Natural killer cell (primary cell): ENCODE measurements around the gene PTPN9. TPM values are rescaled to one million over a fixed set of nuclear protein-coding genes. Genes with fewer than 3 reads are reported as not detected.
A peak's percentile ranks its signal among the peaks of the same experiment; 100 is the strongest.

Source experiments
- ATAC-seq, 3 donors: fragments of 150-1000 bp in 2 of 3; fragments of 200-7000 bp in 1 of 3; cut with Tn5 transposase; 1 replicate in 1 of 3; 2 replicates in 2 of 3; pipeline ENCODE4 v1.10.0; 2021; ENCODE audit warnings: mild to moderate bottlenecking in 2 of 3, moderate library complexity in 2 of 3
- DNase-seq, 2 donors: peaks; one replicate each; pipeline versions ENCODE4 v3.0.0 to v3.0.0-alpha.2; 2013 to 2021; ENCODE audit warnings: mixed read lengths in 1 of 2
- H3K27ac ChIP-seq: one replicate; pipeline ENCODE4 v1.5.1; 2013; ENCODE audit warnings: mild to moderate bottlenecking, low read length
- H3K27me3 ChIP-seq: one replicate; pipeline ENCODE4 v1.6.1; 2013; ENCODE audit warnings: low read length; ENCODE audit not compliant: control insufficient read depth, insufficient read depth
- H3K36me3 ChIP-seq: one replicate; pipeline ENCODE4 v1.6.1; 2013; ENCODE audit warnings: low read length; ENCODE audit not compliant: control insufficient read depth, insufficient read depth
- H3K4me1 ChIP-seq: one replicate; pipeline ENCODE4 v1.6.1; 2013; ENCODE audit warnings: low read length; ENCODE audit not compliant: control insufficient read depth, insufficient read depth
- H3K4me3 ChIP-seq: one replicate; pipeline ENCODE4 v1.5.1; 2013; ENCODE audit warnings: low read length
- H3K9me3 ChIP-seq: one replicate; pipeline ENCODE4 v1.6.1; 2013; ENCODE audit warnings: low read length; ENCODE audit not compliant: control insufficient read depth, insufficient read depth
- H3K27ac Mint-ChIP-seq, 2 donors: one replicate each; pipeline ENCODE4 v1.8.0; 2022; ENCODE audit warnings: mild to moderate bottlenecking in 2 of 2, mixed read lengths in 2 of 2, moderate library complexity in 1 of 2
- H3K27me3 Mint-ChIP-seq, 2 donors: one replicate each; pipeline ENCODE4 v1.8.0; 2022; ENCODE audit warnings: low read depth in 2 of 2, mixed read lengths in 2 of 2
- H3K36me3 Mint-ChIP-seq: one replicate; pipeline ENCODE4 v1.8.0; 2022; ENCODE audit warnings: mixed read lengths
- H3K4me1 Mint-ChIP-seq, 2 donors: one replicate each; pipeline ENCODE4 v1.8.0; 2022; ENCODE audit warnings: mixed read lengths in 2 of 2
- H3K4me3 Mint-ChIP-seq: one replicate; pipeline ENCODE4 v1.8.0; 2022; ENCODE audit warnings: mild to moderate bottlenecking, moderate library complexity, mixed read lengths
- H3K9me3 Mint-ChIP-seq, 2 donors: one replicate each; pipeline ENCODE4 v1.8.0; 2022; ENCODE audit warnings: mixed read lengths in 2 of 2
- CTCF ChIP-seq: fragments of 200-600 bp; IDR thresholded peaks from one replicate; pipeline ENCODE4 v1.8.0; 2022; ENCODE audit warnings: antibody characterized with exemption
- WGBS: methylation state at CpG from one replicate; pipeline ENCODE4 v1.1.7; 2013; ENCODE audit warnings: missing lambda C conversion rate; ENCODE audit not compliant: insufficient coverage; 5-methylcytosine and 5-hydroxymethylcytosine counted together
- intact Hi-C: fragments of 100-400 bp; cut with micrococcal nuclease; formaldehyde crosslinking; loops from one replicate; pipeline ENCODE4 v1.14.2; 2022
- total RNA-seq, 4 donors: library from RNA; stranded (reverse); fragments of 120-200 nt in 1 of 4; gene quantifications; one replicate each; pipeline versions ENCODE4 v1.2.3 to v1.2.4, GENCODE V29; 2013 to 2022

Gene PTPN9
- total RNA-seq, 3 donors from 2014 or later (not counting 1 experiment from before 2014, with no cell fraction given): 28.3 to 33.0 (median 28.9) TPM

DNA sequence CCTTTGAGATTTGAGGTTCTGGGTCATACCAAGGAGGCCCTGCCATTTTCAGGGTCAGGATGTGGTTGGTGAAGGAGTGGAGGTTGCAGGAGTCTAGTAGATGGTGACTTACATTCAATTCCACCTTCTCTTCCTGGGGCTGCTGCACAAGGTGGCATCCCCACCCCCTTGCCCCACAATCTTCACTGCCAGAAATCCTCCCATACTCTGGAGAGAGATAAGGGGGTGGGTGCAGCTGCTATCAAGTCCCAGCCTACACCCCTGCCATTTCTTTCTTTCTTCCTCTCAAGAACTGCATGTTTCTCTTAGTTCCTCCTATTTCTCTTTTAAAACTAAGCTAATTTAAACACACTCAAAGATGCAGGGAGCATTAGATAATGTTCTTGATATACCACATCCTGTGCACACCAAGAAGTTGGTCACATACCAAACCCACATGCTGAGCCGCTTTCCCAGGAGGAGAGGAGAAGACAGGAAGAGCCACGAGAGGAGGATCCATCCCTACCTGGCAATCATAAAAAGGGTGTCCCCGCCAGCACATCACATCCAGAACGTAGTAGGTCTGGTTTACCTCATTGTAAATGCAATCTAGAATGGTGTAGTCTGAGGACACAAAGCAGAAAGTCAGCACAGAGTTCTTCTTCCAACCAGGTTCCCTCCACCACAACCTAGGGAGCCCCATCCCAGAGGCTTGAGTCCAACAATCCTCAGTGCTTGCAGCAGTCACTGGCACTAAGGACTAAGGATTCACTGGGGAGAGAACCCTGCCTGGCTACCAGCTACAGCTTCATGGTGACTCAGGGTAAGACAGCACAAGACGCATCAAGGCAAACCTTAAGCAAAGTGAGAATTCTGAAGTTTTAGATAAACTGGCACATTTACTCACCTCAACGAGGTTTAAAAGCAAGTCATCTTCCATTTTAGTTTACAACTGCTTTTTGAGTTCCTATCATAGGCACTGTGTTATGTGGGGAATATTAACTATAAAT lies 27.9 kb upstream of the PTPN9 start:
- peak overlapping the region; percentile 86 to 90 for H3K27ac Mint-ChIP-seq
- whole genome bisulfite sequencing: 12% methylated on average over 5 of the region's 6 CpGs
- H3K27me3 ChIP-seq: no peaks in the 10 kb centered on the region
- no peaks in the 10 kb centered on the region for H3K27me3 Mint-ChIP-seq
- DNase-seq (peak in 1 of 2 donors; percentile 54), ATAC-seq (peak; percentile 68 to 74 (median 69))
- peaks cover 39% of the 10 kb centered on the region for H3K4me1 ChIP-seq
- no peak for TF ChIP-seq CTCF
- H3K36me3 ChIP-seq: peaks cover 20% of the 10 kb centered on the region
- H3K9me3 ChIP-seq: no peaks in the 10 kb centered on the region
- H3K4me1 Mint-ChIP-seq: peaks cover 41 to 44% of the 10 kb centered on the region in 2 donors
- intact Hi-C loops: no loop called here
- H3K27ac ChIP-seq: peak overlapping the region; percentile 72
- peak overlapping the region; percentile 79 for H3K4me3 Mint-ChIP-seq
- peaks cover under 1% of the 10 kb centered on the region for H3K36me3 Mint-ChIP-seq
- no peaks in the 10 kb centered on the region for H3K9me3 Mint-ChIP-seq
- no peak overlapping the region for H3K4me3 ChIP-seq

DNA sequence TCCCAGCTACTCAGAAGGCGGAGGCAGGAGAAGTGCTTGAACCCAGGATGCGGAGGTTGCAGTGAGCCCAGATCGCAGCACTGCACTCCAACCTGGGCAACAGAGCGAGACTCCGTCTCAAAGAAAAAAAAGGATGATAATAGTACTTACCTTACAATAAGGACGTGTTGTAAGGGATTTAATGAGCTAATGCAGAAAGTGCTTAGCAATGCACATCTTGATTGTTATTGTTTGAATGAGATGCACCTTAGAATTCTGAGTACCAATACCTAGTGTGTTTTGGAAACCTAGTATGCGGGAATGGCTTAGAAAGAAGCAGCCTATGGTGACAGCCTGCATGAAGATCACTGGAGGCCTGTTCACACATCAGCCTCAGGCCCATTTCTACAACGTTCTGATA lies 26.9 kb upstream of the PTPN9 start:
- Histone ChIP-seq H3K9me3 (no peaks in the 10 kb centered on the region), H3K36me3 (peaks cover 21% of the 10 kb centered on the region), H3K4me3 (no peak overlapping the region), H3K4me1 (peaks cover 39% of the 10 kb centered on the region), H3K27me3 (no peaks in the 10 kb centered on the region), H3K27ac (peak overlapping the region; percentile 72)
- no peak for TF ChIP-seq CTCF
- 85% methylated on average over 8 of the region's 8 CpGs for WGBS
- no peaks in the 10 kb centered on the region for H3K27me3 Mint-ChIP-seq
- DNase-seq (no peak), ATAC-seq (no peak)
- intact Hi-C loops: no loop called here
- no peaks in the 10 kb centered on the region for H3K36me3 Mint-ChIP-seq
- peak overlapping the region; percentile 86 to 90 for H3K27ac Mint-ChIP-seq
- peak overlapping the region; percentile 79 for H3K4me3 Mint-ChIP-seq
- peaks cover 41 to 44% of the 10 kb centered on the region in 2 donors for H3K4me1 Mint-ChIP-seq
- H3K9me3 Mint-ChIP-seq: no peaks in the 10 kb centered on the region

DNA sequence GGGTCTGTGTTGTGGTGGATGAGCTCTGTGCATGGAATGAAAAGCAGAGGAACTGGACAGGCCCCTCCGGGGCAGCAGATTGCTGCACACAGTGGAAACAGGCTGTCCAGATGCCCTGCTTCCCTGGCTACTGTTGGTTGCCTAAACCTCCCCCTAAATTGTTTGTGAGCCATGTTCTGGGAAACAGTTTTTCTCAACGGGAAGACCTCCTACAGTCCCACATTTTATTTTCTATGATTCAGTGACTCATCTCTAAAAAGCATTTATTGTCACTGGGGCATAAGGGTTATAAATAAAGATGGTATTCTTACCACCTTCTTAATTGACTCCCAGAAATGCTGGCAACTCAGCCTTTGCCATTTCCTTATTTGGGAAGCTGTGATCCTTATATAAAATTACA lies 20.3 kb upstream of the PTPN9 start:
- DNase-seq (no peak), ATAC-seq (no peak)
- H3K27me3 ChIP-seq: no peaks in the 10 kb centered on the region
- Mint-ChIP-seq H3K36me3 (peaks cover 5% of the 10 kb centered on the region), H3K4me3 (no peak overlapping the region), H3K4me1 (peaks cover 13 to 21% of the 10 kb centered on the region in 2 donors), H3K9me3 (no peaks in the 10 kb centered on the region), H3K27me3 (no peaks in the 10 kb centered on the region), H3K27ac (no peak overlapping the region)
- no peak overlapping the region for H3K4me3 ChIP-seq
- intact Hi-C loops: no loop called here
- WGBS: 96% methylated on average over 2 of the region's 2 CpGs
- H3K4me1 ChIP-seq: peaks cover 14% of the 10 kb centered on the region
- no peaks in the 10 kb centered on the region for H3K9me3 ChIP-seq
- peaks cover 38% of the 10 kb centered on the region for H3K36me3 ChIP-seq
- H3K27ac ChIP-seq: no peak overlapping the region
- TF ChIP-seq CTCF: no peak
